ENCODE results near the gene ASRGL1. TPM values are rescaled to one million over a fixed set of nuclear protein-coding genes. Genes with fewer than 3 reads are reported as not detected.

ASRGL1 gene
- polyA plus RNA-seq, 1 of the 3 experiments (the other 2 are of a cell fraction): 4.3 TPM

GRCh38 chr11:62401811-62402210 is 64.6 kb downstream of the ASRGL1 start:
- Histone ChIP-seq H3K4me1 (ENCODE audit: control insufficient read depth in 1 of 2, insufficient read depth in 2 of 2, low read depth in 1 of 2, low read length in 1 of 2) (peaks cover 29 to 43% of the 10 kb centered on the region in 2 experiments; a peak in 3 of 4 replicates), H3K79me2 (ENCODE audit: insufficient read depth) (no peaks in the 10 kb centered on the region), H3K27me3 (ENCODE audit: insufficient read depth) (no peaks in the 10 kb centered on the region), H3K9ac (no peak overlapping the region), H2AFZ (ENCODE audit: low read depth) (no peak overlapping the region), H4K20me1 (ENCODE audit: insufficient read depth) (no peaks in the 10 kb centered on the region), H3K36me3 (replicated peaks in 1 of 2; ENCODE audit: control insufficient read depth in 1 of 2, insufficient read depth in 2 of 2, low read length in 1 of 2) (no peaks in the 10 kb centered on the region), H3F3A (replicated peaks; ENCODE audit: insufficient read depth) (peaks cover 7% of the 10 kb centered on the region), H3K9me3 (no peaks in the 10 kb centered on the region), H3K4me3 (ENCODE audit: low read depth in 2 of 2, low read length in 1 of 2) (no peak overlapping the region), H3K27ac (ENCODE audit: low read depth in 2 of 2, low read length in 1 of 2) (peak overlapping the region in 1 of 2 experiments; percentile 85; a peak in 1 of 4 replicates), H3K9me2 (no peaks in the 10 kb centered on the region), H3K4me2 (no peak overlapping the region)
- ChIA-PET CTCF (interaction anchor here (0.9 to 5.5 kb wide), 5 partner anchors 10 to 476 kb away, joined by 3 to 60 read pairs (median 4); no protein-coding TSS in a partner anchor), POLR2A (interaction anchor here (1.7 to 2.4 kb wide), 2 partner anchors 27 to 263 kb away, joined by 7 read pairs; partner anchors contain the start of genes C11orf98 and CSKMT)
- WGBS (ENCODE audit: low lambda C conversion rate): 92% methylated on average over 4 of the region's 7 CpGs
- no peak for TF ChIP-seq RFX5 (IDR thresholded peaks at IDR 0.05; ENCODE audit: low read length)
- TF ChIP-seq GABPA (IDR thresholded peaks at IDR 0.05; ENCODE audit: low read depth): no peak
- TF ChIP-seq SIN3A (IDR thresholded peaks at IDR 0.05; ENCODE audit: borderline replicate concordance, low read depth, low read length): no peak
- no peak for TF ChIP-seq PBX3 (IDR thresholded peaks at IDR 0.05)
- TF ChIP-seq FOSL2 (IDR thresholded peaks at IDR 0.05; ENCODE audit: borderline replicate concordance, low read depth): no peak
- no peak for TF ChIP-seq EZH2phosphoT487 (IDR thresholded peaks at IDR 0.05; ENCODE audit: borderline replicate concordance, low read depth)
- TF ChIP-seq FOXJ3 (CRISPR knock-in tag; IDR thresholded peaks at IDR 0.05): no peak
- TF ChIP-seq RXRA (IDR thresholded peaks at IDR 0.05; ENCODE audit: borderline replicate concordance, low read depth): no peak
- TF ChIP-seq TAF1 (IDR thresholded peaks at IDR 0.05; ENCODE audit: borderline replicate concordance, low read depth, low read length): no peak
- TF ChIP-seq JUND (IDR thresholded peaks at IDR 0.05): no peak
- DNase-seq: no peak

GRCh38 chr11:62402226-62402959 is 65.1 kb downstream of the ASRGL1 start:
- Histone ChIP-seq H3K9me2 (no peaks in the 10 kb centered on the region), H4K20me1 (ENCODE audit: insufficient read depth) (no peaks in the 10 kb centered on the region), H3K79me2 (ENCODE audit: insufficient read depth) (no peaks in the 10 kb centered on the region), H3K9me3 (no peaks in the 10 kb centered on the region), H3K27me3 (ENCODE audit: insufficient read depth) (no peaks in the 10 kb centered on the region), H3K9ac (no peak overlapping the region), H2AFZ (ENCODE audit: low read depth) (no peak overlapping the region), H3K36me3 (replicated peaks in 1 of 2; ENCODE audit: control insufficient read depth in 1 of 2, insufficient read depth in 2 of 2, low read length in 1 of 2) (no peaks in the 10 kb centered on the region), H3K4me3 (ENCODE audit: low read depth in 2 of 2, low read length in 1 of 2) (no peak overlapping the region), H3K4me2 (no peak overlapping the region), H3F3A (replicated peaks; ENCODE audit: insufficient read depth) (peaks cover 7% of the 10 kb centered on the region), H3K4me1 (ENCODE audit: control insufficient read depth in 1 of 2, insufficient read depth in 2 of 2, low read depth in 1 of 2, low read length in 1 of 2) (peaks cover 29 to 43% of the 10 kb centered on the region in 2 experiments; a peak in 3 of 4 replicates), H3K27ac (ENCODE audit: low read depth in 2 of 2, low read length in 1 of 2) (no peak overlapping the region)
- WGBS (ENCODE audit: low lambda C conversion rate): 89% methylated on average over 15 of the region's 15 CpGs
- ChIA-PET CTCF (interaction anchor here (0.9 to 5.5 kb wide), 5 partner anchors 9 to 476 kb away, joined by 3 to 60 read pairs (median 4); no protein-coding TSS in a partner anchor), POLR2A (no interaction called here)
- DNase-seq: no peak
- no peak for TF ChIP-seq ZBTB33 (IDR thresholded peaks at IDR 0.05; ENCODE audit: borderline replicate concordance, low read depth)
- no peak for TF ChIP-seq PBX3 (IDR thresholded peaks at IDR 0.05)
- TF ChIP-seq RXRA (IDR thresholded peaks at IDR 0.05; ENCODE audit: borderline replicate concordance, low read depth): no peak
- no peak for TF ChIP-seq NFIC (IDR thresholded peaks at IDR 0.05; ENCODE audit: borderline replicate concordance)
- no peak for TF ChIP-seq TAF1 (IDR thresholded peaks at IDR 0.05; ENCODE audit: borderline replicate concordance, low read depth, low read length)
